ENCODE results near the gene HHIPL1.

The HHIPL1 gene

GRCh38 chr14:99677231-99678140 lies 32.6 kb downstream of the HHIPL1 start:
- DNase-seq, result no peak

- no peak for DNase-seq
Measured at GRCh38 chr14:99678198-99678597, 33.3 kb downstream of the HHIPL1 start.

GRCh38 chr14:99679111-99679510 lies 34.2 kb downstream of the HHIPL1 start:
- no peak for DNase-seq

GRCh38 chr14:99679543-99679942 lies 34.6 kb downstream of the HHIPL1 start:
- no peak for DNase-seq

GRCh38 chr14:99679996-99680395 lies 35.1 kb downstream of the HHIPL1 start:
- no peak for DNase-seq

GRCh38 chr14:99681101-99681831 lies 36.3 kb downstream of the HHIPL1 start:
- DNase-seq, result no peak

- no peak for DNase-seq
Measured at GRCh38 chr14:99681832-99682148, 36.9 kb downstream of the HHIPL1 start.

- DNase-seq, result peak; percentile 47
Measured at GRCh38 chr14:99682809-99683618, 38.1 kb downstream of the HHIPL1 start.

GRCh38 chr14:99683619-99684409 lies 38.9 kb downstream of the HHIPL1 start, which contains the start of gene CYP46A1:
CYP46A1 (plus strand) TSS chr14:99684298; CDS start chr14:99684418, 120 bp downstream.
- DNase-seq, result peak; percentile 97

GRCh38 chr14:99684410-99684934 lies 39.5 kb downstream of the HHIPL1 start:
- DNase-seq, result no peak

GRCh38 chr14:99685151-99685591 lies 40.2 kb downstream of the HHIPL1 start:
- DNase-seq, result no peak

- DNase-seq, result no peak
Measured at GRCh38 chr14:99685596-99685995, 40.7 kb downstream of the HHIPL1 start.

- DNase-seq, result no peak
Measured at GRCh38 chr14:99686557-99687283, 41.8 kb downstream of the HHIPL1 start.

- no peak for DNase-seq
Measured at GRCh38 chr14:99687284-99688209, 42.6 kb downstream of the HHIPL1 start.

GRCh38 chr14:99688210-99688581 lies 43.3 kb downstream of the HHIPL1 start:
- no peak for DNase-seq

GRCh38 chr14:99688629-99689028 lies 43.7 kb downstream of the HHIPL1 start:
- no peak for DNase-seq

- DNase-seq, result no peak
Measured at GRCh38 chr14:99689266-99690236, 44.6 kb downstream of the HHIPL1 start.

GRCh38 chr14:99690636-99691035 lies 45.7 kb downstream of the HHIPL1 start:
- no peak for DNase-seq
